Smooth muscle cell (in vitro differentiated cells): ENCODE measurements around the gene IST1. TPM values are rescaled to one million over a fixed set of nuclear protein-coding genes. Genes with fewer than 3 reads are reported as not detected.

Source experiments
- DNase-seq: peaks from one replicate; lab custom pipeline; 2025; ENCODE audit not compliant: unreplicated experiment; lab: John Stamatoyannopoulos, UW
- H2AFZ ChIP-seq: fragments of 200-600 bp; sonication (generic); 2 replicates; pipeline ENCODE4 v1.6.0; 2016; ENCODE audit warnings: antibody characterized with exemption, low read depth, mild to moderate bottlenecking
- H3F3A ChIP-seq: fragments of 200-600 bp; sonication (generic); 2 replicates; pipeline ENCODE4 v1.6.0; 2017; ENCODE audit warnings: antibody characterized with exemption, low read depth
- H3K27ac ChIP-seq: fragments of 200-600 bp; sonication (generic); 2 replicates; pipeline ENCODE4 v1.5.1; 2016; ENCODE audit warnings: low read depth, mild to moderate bottlenecking
- H3K27me3 ChIP-seq: fragments of 200-600 bp; sonication (generic); 2 replicates; pipeline ENCODE4 v1.6.1; 2016; ENCODE audit warnings: low read depth, mild to moderate bottlenecking
- H3K36me3 ChIP-seq: fragments of 200-600 bp; sonication (generic); 2 replicates; pipeline ENCODE4 v1.5.1; 2016; ENCODE audit warnings: low read depth
- H3K4me1 ChIP-seq: fragments of 200-600 bp; sonication (generic); 2 replicates; pipeline ENCODE4 v1.5.1; 2016; ENCODE audit warnings: low read depth
- H3K4me2 ChIP-seq: fragments of 200-600 bp; sonication (generic); 2 replicates; pipeline ENCODE4 v1.6.0; 2016; ENCODE audit warnings: mild to moderate bottlenecking
- H3K4me3 ChIP-seq: fragments of 200-600 bp; sonication (generic); 2 replicates; pipeline ENCODE4 v1.5.1; 2016; ENCODE audit warnings: mild to moderate bottlenecking
- H3K79me2 ChIP-seq: fragments of 200-600 bp; sonication (generic); 2 replicates; pipeline ENCODE4 v1.6.0; 2016; ENCODE audit warnings: low read depth, mild to moderate bottlenecking
- H3K9ac ChIP-seq: fragments of 200-600 bp; sonication (generic); 2 replicates; pipeline ENCODE4 v1.6.0; 2016; ENCODE audit warnings: low read depth
- H3K9me3 ChIP-seq: fragments of 200-600 bp; sonication (generic); replicated peaks from 2 replicates; pipeline ENCODE4 v1.5.1; 2016; ENCODE audit warnings: low read depth
- H4K20me1 ChIP-seq: fragments of 200-600 bp; sonication (generic); 2 replicates; pipeline ENCODE4 v1.6.0; 2016; ENCODE audit warnings: low read depth
- CTCF ChIP-seq: fragments of 200-600 bp; sonication (generic); IDR thresholded peaks from 2 replicates; pipeline ENCODE4 v1.5.1; 2017; ENCODE audit warnings: borderline replicate concordance, mild to moderate bottlenecking, antibody characterized with exemption; ENCODE audit not compliant: insufficient read depth, poor library complexity, severe bottlenecking
- WGBS: methylation state at CpG from one replicate; pipeline ENCODE4 v1.1.7; 2016; ENCODE audit warnings: low lambda C conversion rate; 5-methylcytosine and 5-hydroxymethylcytosine counted together
- polyA plus RNA-seq: library from polyadenylated mRNA; unstranded; fragments of >200 nt; fragmentation: Nextera tagmentation; extraction: Ambion mirVana; gene quantifications from 2 replicates; pipeline ENCODE4 v1.2.1, GENCODE V29; 2016
- total RNA-seq: library from RNA; depleted of rRNA; stranded (reverse); fragments of >200 nt; gene quantifications from 2 replicates; pipeline ENCODE4 v1.2.3, GENCODE V29; 2014

The IST1 gene
- total and polyA plus RNA-seq, 2 experiments from 2014 or later = 125 to 220 TPM

- no peak for TF ChIP-seq CTCF
- Histone ChIP-seq H3K79me2 (peaks cover 100% of the 10 kb centered on the region), H3K27ac (no peak overlapping the region), H3F3A (peaks cover 3% of the 10 kb centered on the region), H4K20me1 (peaks cover 100% of the 10 kb centered on the region), H3K36me3 (peaks cover 3% of the 10 kb centered on the region), H3K9me3 (no peaks in the 10 kb centered on the region), H2AFZ (no peak overlapping the region), H3K9ac (no peak overlapping the region), H3K4me3 (no peak overlapping the region), H3K27me3 (no peaks in the 10 kb centered on the region), H3K4me2 (no peak overlapping the region), H3K4me1 (no peaks in the 10 kb centered on the region)
- 95% methylated on average over 7 of the region's 7 CpGs for WGBS
- no peak for DNase-seq
Observed at GRCh38 chr16:71911121-71911520, 15.8 kb downstream of the IST1 start.

GRCh38 chr16:71912534-71913275 lies 17.4 kb downstream of the IST1 start:
- Histone ChIP-seq H3K27ac (no peak overlapping the region), H3K36me3 (peaks cover 4% of the 10 kb centered on the region), H3K4me3 (no peak overlapping the region), H4K20me1 (peaks cover 100% of the 10 kb centered on the region), H3K4me2 (no peak overlapping the region), H3K9ac (no peak overlapping the region), H2AFZ (no peak overlapping the region), H3F3A (peaks cover 11% of the 10 kb centered on the region), H3K9me3 (no peaks in the 10 kb centered on the region), H3K27me3 (no peaks in the 10 kb centered on the region), H3K79me2 (peaks cover 98% of the 10 kb centered on the region), H3K4me1 (no peaks in the 10 kb centered on the region)
- no peak for TF ChIP-seq CTCF
- 98% methylated on average over 6 of the region's 6 CpGs for WGBS
- no peak for DNase-seq

GRCh38 chr16:71914802-71915201 lies 19.5 kb downstream of the IST1 start:
- H3K79me2 ChIP-seq = peaks cover 97% of the 10 kb centered on the region
- no peaks in the 10 kb centered on the region for H3K4me1 ChIP-seq
- H3K4me2 ChIP-seq = no peak overlapping the region
- peaks cover 7% of the 10 kb centered on the region for H3K36me3 ChIP-seq
- H4K20me1 ChIP-seq = peaks cover 100% of the 10 kb centered on the region
- no peak for DNase-seq
- no peak overlapping the region for H3K9ac ChIP-seq
- peaks cover 22% of the 10 kb centered on the region for H3F3A ChIP-seq
- no peaks in the 10 kb centered on the region for H3K9me3 ChIP-seq
- no peak overlapping the region for H2AFZ ChIP-seq
- 85% methylated on average over 2 of the region's 2 CpGs for WGBS
- no peak for TF ChIP-seq CTCF
- no peak overlapping the region for H3K4me3 ChIP-seq
- peak overlapping the region; percentile 33 for H3K27ac ChIP-seq
- H3K27me3 ChIP-seq = no peaks in the 10 kb centered on the region

- H3K4me3 ChIP-seq = no peak overlapping the region
- WGBS = 95% methylated on average over 2 of the region's 2 CpGs
- peak overlapping the region; percentile 33 for H3K27ac ChIP-seq
Observed at GRCh38 chr16:71915350-71915749, 20.0 kb downstream of the IST1 start.

More at GRCh38 chr16:71915350-71915749, 20.0 kb downstream of the IST1 start:
- Histone ChIP-seq H3K9me3 (no peaks in the 10 kb centered on the region), H3K4me1 (no peaks in the 10 kb centered on the region), H4K20me1 (peaks cover 100% of the 10 kb centered on the region), H3K79me2 (peaks cover 97% of the 10 kb centered on the region), H3K27me3 (no peaks in the 10 kb centered on the region), H3K36me3 (peaks cover 9% of the 10 kb centered on the region), H3F3A (peaks cover 22% of the 10 kb centered on the region), H2AFZ (no peak overlapping the region), H3K9ac (no peak overlapping the region), H3K4me2 (no peak overlapping the region)
- DNase-seq = no peak
- no peak for TF ChIP-seq CTCF
